A673 (cell line): Measurements from ENCODE around the gene AGRP.

Experiments used
- EZH2 ChIP-seq: fragments of 200-600 bp; sonication (generic); IDR thresholded peaks from 2 replicates; pipeline ENCODE4 v1.6.1; 2017; ENCODE audit warnings: borderline replicate concordance, low read depth, mild to moderate bottlenecking, mixed read lengths, antibody characterized with exemption, low read length; ENCODE audit not compliant: poor library complexity, severe bottlenecking
- TF ChIP-seq, protein P1 (sequence below): fragments of 300-800, 200-600 bp; sonication (generic); conservative IDR thresholded peaks from 2 replicates; pipeline ENCODE4 v1.5.1; 2017; ENCODE audit warnings: low read depth, mild to moderate bottlenecking, antibody characterized with exemption, low read length, moderate library complexity, mixed read lengths

DNA sequence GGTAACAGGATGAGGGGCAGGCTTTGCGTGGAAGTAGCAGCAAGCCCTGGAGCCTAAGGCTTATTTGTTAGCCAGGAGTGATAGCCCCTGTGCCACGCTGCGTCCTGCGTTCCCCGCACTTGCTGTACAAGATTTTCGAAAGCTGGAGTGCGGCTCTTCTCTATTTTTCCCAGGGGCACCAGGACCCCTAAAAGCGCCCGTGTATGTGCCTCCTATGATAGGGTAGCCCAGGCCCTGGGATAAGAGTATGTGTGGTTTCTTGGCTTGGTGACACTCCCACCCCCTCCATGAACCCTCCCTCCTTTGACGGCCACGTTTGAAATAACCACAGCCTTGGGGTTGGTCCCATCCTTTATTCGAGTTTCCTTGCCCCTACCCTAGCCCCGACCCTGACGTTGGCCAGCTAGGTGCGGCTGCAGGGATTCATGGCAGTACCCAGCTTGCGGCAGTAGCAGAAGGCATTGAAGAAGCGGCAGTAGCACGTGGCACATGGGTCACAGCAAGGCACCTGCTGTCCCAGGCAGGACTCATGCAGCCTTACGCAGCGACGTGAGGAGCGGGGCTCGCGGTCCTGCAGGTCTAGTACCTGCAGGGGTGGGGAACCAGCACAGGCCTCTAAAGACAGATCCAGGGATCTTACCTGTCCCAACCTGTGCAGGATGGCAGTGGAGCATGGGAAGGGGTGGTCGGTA is 968 bp downstream of the AGRP start:
- TF ChIP-seq, protein P1, sequence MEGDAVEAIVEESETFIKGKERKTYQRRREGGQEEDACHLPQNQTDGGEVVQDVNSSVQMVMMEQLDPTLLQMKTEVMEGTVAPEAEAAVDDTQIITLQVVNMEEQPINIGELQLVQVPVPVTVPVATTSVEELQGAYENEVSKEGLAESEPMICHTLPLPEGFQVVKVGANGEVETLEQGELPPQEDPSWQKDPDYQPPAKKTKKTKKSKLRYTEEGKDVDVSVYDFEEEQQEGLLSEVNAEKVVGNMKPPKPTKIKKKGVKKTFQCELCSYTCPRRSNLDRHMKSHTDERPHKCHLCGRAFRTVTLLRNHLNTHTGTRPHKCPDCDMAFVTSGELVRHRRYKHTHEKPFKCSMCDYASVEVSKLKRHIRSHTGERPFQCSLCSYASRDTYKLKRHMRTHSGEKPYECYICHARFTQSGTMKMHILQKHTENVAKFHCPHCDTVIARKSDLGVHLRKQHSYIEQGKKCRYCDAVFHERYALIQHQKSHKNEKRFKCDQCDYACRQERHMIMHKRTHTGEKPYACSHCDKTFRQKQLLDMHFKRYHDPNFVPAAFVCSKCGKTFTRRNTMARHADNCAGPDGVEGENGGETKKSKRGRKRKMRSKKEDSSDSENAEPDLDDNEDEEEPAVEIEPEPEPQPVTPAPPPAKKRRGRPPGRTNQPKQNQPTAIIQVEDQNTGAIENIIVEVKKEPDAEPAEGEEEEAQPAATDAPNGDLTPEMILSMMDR, result no peak
- TF ChIP-seq EZH2, result no peak
